GM10847 (cell line): ENCODE measurements around the gene RASAL2.

Source experiments
- POLR2A ChIP-seq: IDR thresholded peaks from 2 replicates; pipeline ENCODE4 v1.6.1; 2011; ENCODE audit not compliant: insufficient read length; ENCODE audit errors: extremely low read depth

RASAL2 gene

DNA sequence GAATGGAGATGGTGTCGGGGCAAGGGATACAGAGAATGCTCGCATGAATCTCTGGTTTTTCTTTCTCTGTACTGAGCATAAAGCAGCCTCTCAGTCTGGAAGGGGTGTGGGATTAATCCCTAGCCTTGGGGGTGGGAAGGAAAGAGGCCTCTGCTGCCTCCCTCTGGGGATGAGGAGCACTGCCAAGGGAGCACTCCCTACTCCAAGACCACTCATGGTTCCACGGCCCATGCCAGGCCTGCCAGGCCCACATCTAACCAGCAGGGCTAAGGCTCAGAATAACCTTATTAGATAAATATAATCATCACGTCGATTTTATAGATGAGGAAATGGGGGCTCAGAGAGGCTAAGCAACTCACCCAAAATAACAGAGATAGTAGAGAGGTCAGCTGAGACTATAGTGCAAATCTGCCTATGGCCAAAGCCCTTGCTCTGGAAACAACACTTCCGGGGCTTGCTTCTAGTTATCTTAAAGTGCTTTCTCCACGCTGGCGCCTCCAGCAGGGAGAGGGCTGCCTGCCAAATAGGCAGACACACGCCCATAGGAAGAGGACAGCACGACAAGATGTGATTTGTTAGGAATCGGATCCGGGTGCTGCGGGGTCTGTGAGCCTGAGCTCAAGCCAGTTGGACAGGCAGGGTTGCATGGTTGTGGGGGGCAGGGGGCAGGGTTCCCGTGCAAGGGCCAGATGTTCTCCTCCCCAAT is 419.5 kb downstream of the RASAL2 start:
- TF ChIP-seq POLR2A, result no peak

DNA sequence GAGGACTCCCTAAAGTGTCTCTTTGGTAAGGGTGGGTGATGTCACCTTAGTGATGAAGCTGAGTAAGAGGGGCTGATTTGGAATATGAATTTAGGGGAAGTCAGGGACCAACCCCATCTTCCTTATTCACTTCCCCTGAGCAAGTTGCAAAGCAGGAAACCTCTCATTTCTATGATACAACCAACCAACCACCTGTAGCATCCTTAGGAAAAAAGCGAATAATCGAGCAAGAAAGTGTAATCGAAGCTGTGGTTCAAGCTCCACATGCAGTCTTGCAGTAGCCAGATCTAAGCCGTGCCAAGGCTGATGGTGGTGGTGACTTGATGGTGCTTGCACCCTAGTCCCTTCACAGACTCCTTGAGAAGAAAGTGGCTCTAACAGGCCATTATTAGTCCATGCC is 422.2 kb downstream of the RASAL2 start:
- TF ChIP-seq POLR2A, result no peak

DNA sequence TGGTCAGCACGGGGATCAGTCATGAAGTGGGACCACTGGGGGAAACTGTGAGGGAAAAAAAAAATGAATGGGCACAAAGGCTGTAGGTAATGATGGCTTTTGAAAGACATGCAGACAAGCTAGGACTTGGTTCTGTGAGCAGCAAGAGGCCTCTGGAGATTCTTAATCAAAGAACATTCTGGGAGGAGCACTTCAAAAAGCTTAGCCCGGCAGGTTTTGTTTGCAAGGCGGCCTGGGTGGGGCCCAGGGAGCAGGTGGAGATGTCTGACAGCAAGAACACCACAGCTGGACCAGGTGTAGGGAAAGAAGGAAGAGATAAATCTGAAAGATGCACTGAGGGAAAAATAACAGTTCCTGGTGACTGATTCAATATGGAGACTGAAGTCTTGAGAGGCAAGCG is 425.0 kb downstream of the RASAL2 start:
- no peak for TF ChIP-seq POLR2A

DNA sequence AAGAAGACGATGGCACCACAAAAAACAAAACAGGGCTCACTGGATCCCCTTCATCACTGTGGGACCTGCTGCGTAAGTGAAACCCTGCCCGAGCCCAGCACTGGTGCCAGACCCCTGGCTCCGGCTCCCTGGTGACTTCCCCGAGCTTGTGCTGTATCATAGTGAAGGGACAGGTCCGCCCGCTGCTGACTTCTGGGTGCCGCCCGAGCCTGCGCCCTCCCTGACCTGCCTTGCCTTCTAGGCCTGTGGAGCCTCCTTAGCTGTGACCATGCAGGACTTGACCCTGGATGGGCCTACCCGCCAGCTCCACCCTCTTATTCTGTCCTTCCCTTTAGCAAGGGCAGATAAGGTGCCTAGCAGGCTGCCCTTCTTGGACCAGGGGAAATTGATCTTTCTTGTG is 426.9 kb downstream of the RASAL2 start:
- TF ChIP-seq POLR2A, result no peak

DNA sequence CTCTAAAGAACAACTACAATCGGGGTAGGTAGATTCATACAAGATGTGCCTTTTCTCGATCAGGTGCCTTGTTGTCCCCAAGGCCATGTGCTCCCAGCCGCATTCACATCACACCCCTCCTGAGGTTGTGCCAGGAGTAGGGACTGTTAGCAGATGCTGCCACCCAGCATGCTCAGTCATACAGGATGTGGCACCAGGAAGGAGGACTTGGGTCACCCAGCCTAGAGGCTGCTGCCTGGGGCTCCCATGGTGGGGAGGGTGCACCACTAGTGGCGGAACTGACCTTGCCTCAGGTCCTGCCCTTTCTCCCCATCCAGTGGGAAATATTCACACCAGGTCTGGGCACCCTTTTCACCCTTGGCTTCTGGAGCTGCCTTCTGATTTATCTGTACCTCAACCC is 427.3 kb downstream of the RASAL2 start:
- no peak for TF ChIP-seq POLR2A

DNA sequence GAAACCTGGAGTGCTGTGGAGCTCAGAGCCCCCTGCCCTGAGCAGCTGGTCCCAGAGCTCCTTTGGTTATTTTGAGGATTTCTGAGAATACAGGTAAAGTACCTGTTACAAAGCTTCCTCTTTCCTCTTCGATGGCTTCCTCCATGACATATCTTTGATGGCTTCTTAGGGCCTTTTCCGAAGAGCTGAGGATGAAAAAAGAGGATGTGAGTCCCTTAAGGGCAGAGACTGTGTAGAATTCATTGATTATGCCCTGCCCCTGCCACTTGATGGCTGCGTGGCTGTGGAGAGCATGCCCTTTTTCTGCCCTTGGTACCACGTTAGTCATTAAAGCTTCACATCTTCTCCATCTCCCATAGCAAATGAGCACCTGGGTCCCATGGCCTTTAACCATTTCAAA is 433.2 kb downstream of the RASAL2 start:
- no peak for TF ChIP-seq POLR2A

DNA sequence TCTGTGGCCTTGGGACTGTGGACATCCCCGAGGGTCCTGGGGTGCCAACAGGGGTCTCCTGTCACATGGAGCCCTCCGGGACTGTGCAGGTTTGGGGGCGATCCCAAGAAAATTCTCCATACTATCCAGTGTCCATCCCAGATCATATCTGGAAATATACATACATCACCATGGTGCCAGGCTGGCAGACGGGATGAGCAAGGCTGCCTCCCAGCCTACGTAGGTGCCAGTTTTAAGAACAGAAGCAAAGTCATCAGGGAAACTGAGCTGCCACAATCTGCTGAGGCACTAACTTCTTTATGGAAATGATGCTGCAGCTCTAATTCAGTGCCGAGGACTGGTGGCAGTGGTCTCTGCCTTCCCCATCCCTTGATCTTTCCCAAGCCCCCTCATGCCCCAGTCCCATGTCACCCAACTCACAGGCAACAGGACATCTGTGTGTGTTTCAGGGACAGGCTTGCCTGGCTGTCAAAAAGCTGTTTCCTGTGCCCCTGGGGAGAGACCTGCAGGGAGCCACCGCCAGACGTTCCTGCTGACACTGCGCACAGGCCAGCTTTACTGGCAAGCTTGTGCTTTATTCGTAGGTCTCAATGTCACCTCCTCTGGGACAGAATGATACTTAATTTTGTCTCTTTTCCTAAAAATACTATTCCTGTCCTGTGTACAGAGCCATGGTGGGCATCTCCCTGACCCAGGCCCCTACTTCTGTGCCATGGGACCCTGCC is 434.5 kb downstream of the RASAL2 start:
- no peak for TF ChIP-seq POLR2A

DNA sequence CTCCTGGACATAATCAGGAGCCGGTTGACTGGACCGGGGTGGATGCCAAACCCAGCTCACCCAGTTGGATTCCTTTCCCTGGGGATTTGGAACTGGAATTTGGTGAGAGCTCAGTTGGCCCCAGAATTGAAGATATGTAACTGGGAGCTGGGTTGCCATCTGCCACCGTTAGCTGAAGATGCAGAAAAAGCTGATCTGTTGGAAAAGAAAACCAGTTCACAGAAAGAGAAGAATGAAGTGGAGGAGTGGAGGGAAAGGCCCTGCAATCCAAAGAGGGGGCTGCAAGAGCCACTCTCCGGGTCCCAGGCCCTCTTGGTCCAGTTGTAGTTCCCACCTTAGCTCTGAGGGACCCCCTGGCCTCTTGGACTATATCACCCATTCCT is 435.0 kb downstream of the RASAL2 start:
- no peak for TF ChIP-seq POLR2A

DNA sequence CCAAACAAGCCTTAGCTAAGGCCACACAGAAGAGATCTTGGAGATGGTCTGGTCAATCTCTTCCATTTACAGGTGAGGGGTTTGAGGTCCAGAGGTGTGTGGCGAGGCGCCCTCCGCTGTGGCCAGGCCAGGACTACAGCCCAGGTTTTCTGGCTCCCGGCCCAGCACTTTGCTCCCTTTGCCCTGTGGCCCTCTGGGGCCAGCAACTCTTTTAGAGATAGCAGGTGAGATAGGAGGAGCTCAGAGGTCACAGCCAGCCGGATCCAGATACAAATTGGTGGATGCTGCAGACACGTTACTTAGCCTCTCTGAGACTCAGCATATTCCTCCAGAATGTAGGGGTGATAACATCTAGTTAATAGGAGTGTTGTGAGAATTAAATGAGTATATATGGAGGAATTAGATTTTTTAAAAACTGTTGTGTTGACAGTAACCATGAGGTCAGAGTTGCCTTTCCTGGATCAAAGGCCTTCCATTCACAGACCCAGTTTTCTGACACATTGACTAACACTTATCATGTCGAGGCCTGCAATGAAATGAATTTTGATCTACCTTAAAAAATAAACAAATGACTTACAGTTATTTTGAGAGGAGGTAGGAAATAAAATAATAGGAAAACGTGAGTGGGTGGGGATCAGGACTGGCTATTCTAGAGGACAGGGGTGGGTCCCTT is 435.6 kb downstream of the RASAL2 start:
- no peak for TF ChIP-seq POLR2A

DNA sequence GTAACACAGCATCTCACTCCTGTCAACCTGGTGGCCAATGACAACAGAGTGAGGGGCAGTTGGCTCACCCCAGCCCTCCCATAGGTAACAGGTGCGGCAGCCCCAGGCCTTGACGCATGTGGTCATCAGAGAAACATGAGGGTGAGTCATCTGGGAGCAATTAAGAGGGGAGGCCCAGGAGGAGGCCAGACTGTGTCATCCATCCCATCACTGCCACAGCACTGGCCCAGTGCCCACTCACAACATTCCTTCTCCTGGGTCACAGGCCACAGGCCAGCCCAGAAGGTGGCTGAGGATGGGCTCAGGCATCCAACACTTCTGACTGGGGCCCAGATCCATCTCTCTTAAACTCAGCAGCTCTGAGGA is 436.1 kb downstream of the RASAL2 start:
- TF ChIP-seq POLR2A, result no peak

DNA sequence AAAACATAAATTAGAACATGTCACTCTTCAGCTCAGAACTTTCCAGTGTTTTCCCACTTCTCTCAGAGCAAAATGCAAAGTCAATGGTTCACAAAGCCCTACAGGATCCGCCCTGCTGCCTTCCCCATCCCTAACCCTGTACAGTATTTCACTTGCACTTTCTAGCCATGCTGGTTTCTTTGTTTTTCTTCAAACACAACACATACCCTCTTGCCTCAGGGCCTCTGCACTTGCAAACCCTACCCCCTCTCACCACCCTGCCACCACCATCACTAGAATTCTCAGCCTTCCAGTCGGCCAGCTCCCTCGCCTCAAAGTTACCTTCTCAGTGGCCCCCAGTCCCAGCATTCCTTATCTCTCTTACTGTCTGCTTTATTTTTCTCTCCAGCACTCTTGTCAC is 436.6 kb downstream of the RASAL2 start:
- no peak for TF ChIP-seq POLR2A

DNA sequence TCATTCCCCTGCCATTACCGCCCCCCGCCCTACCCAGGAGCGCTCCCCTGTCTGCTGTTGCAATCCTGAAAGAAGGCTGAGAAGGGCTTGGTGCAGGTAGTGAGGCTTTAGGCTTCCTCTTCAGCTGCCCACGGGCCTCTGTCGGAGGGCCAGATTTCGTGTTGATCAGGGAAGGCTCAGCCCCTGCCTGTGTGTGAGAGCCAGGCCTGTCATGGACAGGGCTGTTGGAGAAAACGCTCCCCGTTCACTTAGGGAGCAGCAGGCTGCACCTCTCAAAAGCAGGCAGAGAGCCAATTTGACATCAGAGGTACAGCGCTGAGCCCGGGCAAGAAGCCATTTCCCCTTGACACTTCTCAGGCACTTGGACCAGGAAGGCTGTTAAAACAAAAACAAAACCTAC is 438.0 kb downstream of the RASAL2 start:
- TF ChIP-seq POLR2A, result no peak

DNA sequence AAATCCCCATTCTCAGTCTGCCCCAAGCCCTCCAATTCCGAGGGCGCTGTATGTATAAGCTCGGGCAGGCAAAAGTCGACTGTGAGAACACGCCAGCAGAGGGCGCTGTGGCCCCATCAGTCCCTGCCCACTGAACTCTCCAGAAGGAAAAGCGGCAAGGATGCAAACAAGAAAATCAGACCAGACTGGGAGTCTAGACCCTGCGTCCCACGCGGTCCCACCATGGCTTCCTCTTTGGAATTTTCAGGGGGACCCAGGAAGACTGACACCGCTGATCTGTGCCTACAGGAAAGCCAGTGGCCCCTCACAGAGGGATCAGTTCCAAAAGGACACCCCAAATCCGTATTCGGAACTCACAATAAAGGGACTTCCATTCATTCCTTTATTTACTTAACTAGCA is 438.5 kb downstream of the RASAL2 start:
- TF ChIP-seq POLR2A, result no peak

DNA sequence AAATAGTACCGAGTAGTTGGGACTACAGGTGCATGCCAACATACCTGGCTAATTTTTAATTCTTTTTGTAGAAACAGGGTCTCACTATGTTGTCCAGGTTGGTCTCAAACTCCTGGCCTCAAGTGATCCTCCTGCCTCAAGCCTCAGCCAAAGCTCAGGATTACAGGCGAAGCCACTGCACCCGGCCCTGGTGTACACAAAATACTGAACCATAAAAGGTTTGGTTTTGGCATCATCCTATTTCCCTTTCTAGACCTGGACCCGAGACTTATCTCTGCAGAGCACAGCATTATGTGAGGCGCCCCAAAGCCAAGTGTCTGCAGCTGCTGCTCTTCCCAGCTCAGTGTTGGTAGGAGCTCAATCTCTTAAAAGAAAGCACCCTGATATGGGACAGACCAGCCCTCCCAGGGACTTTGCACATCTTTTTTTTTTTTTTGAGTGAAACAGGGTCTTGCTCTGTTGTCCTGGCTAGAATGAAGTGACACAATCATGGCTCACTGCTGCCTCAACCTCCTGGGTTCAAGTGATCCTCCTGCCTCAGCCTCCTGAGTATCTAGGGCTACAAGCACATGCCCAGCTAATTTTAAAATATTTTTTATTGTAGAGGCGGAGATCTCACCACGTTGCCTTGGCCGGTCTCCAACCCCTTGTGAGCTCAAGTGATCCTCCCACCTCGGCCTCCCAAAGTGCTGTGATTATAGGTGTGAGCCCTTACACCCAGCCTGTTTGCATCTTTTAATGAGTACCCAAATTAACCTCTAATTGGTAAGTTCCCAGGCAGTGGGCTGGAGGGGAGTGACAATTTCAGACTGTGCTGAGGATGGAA is 439.4 kb downstream of the RASAL2 start:
- TF ChIP-seq POLR2A, result no peak
